Brain microvascular endothelial cell (primary cell): ENCODE results near the gene CRYBB1.

ENCODE experiments used
- DNase-seq: peaks from one replicate; pipeline ENCODE4 v3.0.0-alpha.2; 2020
- H3K27ac ChIP-seq: fragments of 250-450 bp; sonication (Bioruptor Pico); 2 replicates; pipeline ENCODE4 v1.5.1; 2020; ENCODE audit warnings: mild to moderate bottlenecking, moderate library complexity
- H3K27me3 ChIP-seq: fragments of 250-450 bp; sonication (Bioruptor Pico); replicated peaks from 2 replicates; pipeline ENCODE4 v1.5.1; 2020; ENCODE audit warnings: mild to moderate bottlenecking
- H3K36me3 ChIP-seq: fragments of 250-450 bp; sonication (Bioruptor Pico); replicated peaks from 2 replicates; pipeline ENCODE4 v1.5.1; 2020; ENCODE audit warnings: mild to moderate bottlenecking
- H3K4me3 ChIP-seq: 2 replicates; pipeline ENCODE4 v1.5.1; 2011; ENCODE audit warnings: low read depth, mild to moderate bottlenecking, control low read depth, low read length, moderate library complexity
- CTCF ChIP-seq: IDR thresholded peaks from 2 replicates; pipeline ENCODE4 v1.5.1; 2011; ENCODE audit warnings: low read depth, mild to moderate bottlenecking, moderate library complexity, low read length, control low read depth, inconsistent platforms; ENCODE audit errors: missing control alignments
- in situ Hi-C: cut with HindIII; loops from 2 replicates; pipeline ENCODE4 v1.10.0; 2017; ENCODE audit warnings: low sequenced_read_pairs, low pct_ligation_motif_present

Gene CRYBB1

GRCh38 chr22:26565181-26565580, 52.6 kb downstream of the CRYBB1 start:
- H3K36me3 ChIP-seq: peaks cover 8% of the 10 kb centered on the region
- no peak for TF ChIP-seq CTCF
- DNase-seq: no peak
- H3K27me3 ChIP-seq: no peaks in the 10 kb centered on the region
- in situ Hi-C loops: no loop called here
- H3K4me3 ChIP-seq: no peak overlapping the region
- no peak overlapping the region for H3K27ac ChIP-seq

GRCh38 chr22:26564672-26565071, 53.2 kb downstream of the CRYBB1 start:
- TF ChIP-seq CTCF: no peak
- H3K4me3 ChIP-seq: no peak overlapping the region
- no peak for DNase-seq
- no peak overlapping the region for H3K27ac ChIP-seq
- H3K36me3 ChIP-seq: peaks cover 8% of the 10 kb centered on the region
- in situ Hi-C loops: no loop called here
- H3K27me3 ChIP-seq: no peaks in the 10 kb centered on the region

- no peaks in the 10 kb centered on the region for H3K27me3 ChIP-seq
- peaks cover 8% of the 10 kb centered on the region for H3K36me3 ChIP-seq
- H3K27ac ChIP-seq: no peak overlapping the region
- DNase-seq: no peak
- H3K4me3 ChIP-seq: no peak overlapping the region
- TF ChIP-seq CTCF: no peak
- in situ Hi-C loops: no loop called here
Measured at GRCh38 chr22:26564181-26564580, 53.6 kb downstream of the CRYBB1 start.

GRCh38 chr22:26563022-26563421, 54.8 kb downstream of the CRYBB1 start:
- Histone ChIP-seq H3K36me3 (peaks cover 8% of the 10 kb centered on the region), H3K4me3 (no peak overlapping the region), H3K27ac (no peak overlapping the region), H3K27me3 (no peaks in the 10 kb centered on the region)
- in situ Hi-C loops: no loop called here
- no peak for DNase-seq
- TF ChIP-seq CTCF: no peak

- no peak overlapping the region for H3K27ac ChIP-seq
- H3K4me3 ChIP-seq: no peak overlapping the region
- no peak for TF ChIP-seq CTCF
- no peak for DNase-seq
- in situ Hi-C loops: no loop called here
- H3K27me3 ChIP-seq: no peaks in the 10 kb centered on the region
- H3K36me3 ChIP-seq: peaks cover 8% of the 10 kb centered on the region
Measured at GRCh38 chr22:26561756-26562417, 55.9 kb downstream of the CRYBB1 start.
